Measurements from ENCODE around the gene NPL.

- TF ChIP-seq, protein P1, sequence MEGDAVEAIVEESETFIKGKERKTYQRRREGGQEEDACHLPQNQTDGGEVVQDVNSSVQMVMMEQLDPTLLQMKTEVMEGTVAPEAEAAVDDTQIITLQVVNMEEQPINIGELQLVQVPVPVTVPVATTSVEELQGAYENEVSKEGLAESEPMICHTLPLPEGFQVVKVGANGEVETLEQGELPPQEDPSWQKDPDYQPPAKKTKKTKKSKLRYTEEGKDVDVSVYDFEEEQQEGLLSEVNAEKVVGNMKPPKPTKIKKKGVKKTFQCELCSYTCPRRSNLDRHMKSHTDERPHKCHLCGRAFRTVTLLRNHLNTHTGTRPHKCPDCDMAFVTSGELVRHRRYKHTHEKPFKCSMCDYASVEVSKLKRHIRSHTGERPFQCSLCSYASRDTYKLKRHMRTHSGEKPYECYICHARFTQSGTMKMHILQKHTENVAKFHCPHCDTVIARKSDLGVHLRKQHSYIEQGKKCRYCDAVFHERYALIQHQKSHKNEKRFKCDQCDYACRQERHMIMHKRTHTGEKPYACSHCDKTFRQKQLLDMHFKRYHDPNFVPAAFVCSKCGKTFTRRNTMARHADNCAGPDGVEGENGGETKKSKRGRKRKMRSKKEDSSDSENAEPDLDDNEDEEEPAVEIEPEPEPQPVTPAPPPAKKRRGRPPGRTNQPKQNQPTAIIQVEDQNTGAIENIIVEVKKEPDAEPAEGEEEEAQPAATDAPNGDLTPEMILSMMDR (IDR thresholded peaks at IDR 0.05): no peak
- TF ChIP-seq POLR2A (IDR thresholded peaks at IDR 0.05) (no peak), EP300 (IDR thresholded peaks at IDR 0.05) (no peak)
Measured at GRCh38 chr1:182752077-182752988, 37.2 kb upstream of the NPL start.
